Measurements from ENCODE around the gene SYT12. TPM values are rescaled to one million over a fixed set of nuclear protein-coding genes. Genes with fewer than 3 reads are reported as not detected.

SYT12 gene
- total RNA-seq, 1 experiment from 2014 or later: 1.9 TPM

- Histone ChIP-seq H2AK5ac (ENCODE audit: insufficient read length, low read length) (no peak overlapping the region), H3T11ph (ENCODE audit: low read length) (no peak overlapping the region), H3K79me1 (ENCODE audit: insufficient read depth, low read depth, low read length, poor library complexity, severe bottlenecking) (no peaks in the 10 kb centered on the region), H3K14ac (ENCODE audit: insufficient read depth, low read length) (no peak overlapping the region), H2AFZ (ENCODE audit: low read length) (no peak overlapping the region), H3K56ac (ENCODE audit: insufficient read length, low read depth, low read length) (no peak overlapping the region), H3K18ac (ENCODE audit: insufficient read length, low read depth, low read length) (no peak overlapping the region), H3K27ac (ENCODE audit: insufficient read length, low read depth, low read length) (no peak overlapping the region), H3K9me3 (ENCODE audit: control insufficient read depth, low read depth, low read length) (no peaks in the 10 kb centered on the region), H4K8ac (replicated peaks; ENCODE audit: insufficient read length, low read depth, low read length) (no peak overlapping the region), H2BK5ac (ENCODE audit: insufficient read length, low read length) (no peak overlapping the region), H3K79me2 (ENCODE audit: insufficient read depth, low read length) (no peaks in the 10 kb centered on the region), H4K20me1 (ENCODE audit: control insufficient read depth, insufficient read depth, insufficient read length) (no peaks in the 10 kb centered on the region), H2BK12ac (ENCODE audit: insufficient read length, low read depth, low read length) (no peak overlapping the region), H3K23ac (ENCODE audit: insufficient read length, low read depth, low read length) (no peak overlapping the region), H3K4me1 (ENCODE audit: insufficient read depth, low read length) (no peaks in the 10 kb centered on the region; the same call in 1 of the 2 replicates), H4K5ac (ENCODE audit: insufficient read length, low read depth, low read length) (no peak overlapping the region), H2BK15ac (ENCODE audit: low read depth, low read length) (no peak overlapping the region), H3K9ac (ENCODE audit: extremely low read depth, insufficient read length, low read length) (no peak overlapping the region), H4K91ac (ENCODE audit: insufficient read length, low read depth, low read length) (no peak overlapping the region), H3K4ac (ENCODE audit: low read depth, low read length) (no peak overlapping the region), H3K4me2 (ENCODE audit: insufficient read depth, insufficient read length, low read length) (no peak overlapping the region), H3K27me3 (ENCODE audit: insufficient read depth, low read length) (peaks cover 16% of the 10 kb centered on the region), H2BK20ac (ENCODE audit: low read depth, low read length, poor library complexity, severe bottlenecking) (no peak overlapping the region), H3K23me2 (ENCODE audit: insufficient read length, low read depth, low read length, poor library complexity, severe bottlenecking) (peaks cover 8% of the 10 kb centered on the region), H2BK120ac (ENCODE audit: low read depth, low read length, poor library complexity, severe bottlenecking) (no peak overlapping the region)
- Mint-ChIP-seq H3K27ac (no peak overlapping the region), H3K9me3 (0 out of 5 replicates have a peak, but pooled peaks cover 0 to 1% of the 10 kb centered on the region in 2 experiments), H3K4me3 (no peak overlapping the region), H3K4me1 (peaks cover 24 to 26% of the 10 kb centered on the region in 2 experiments), H3K36me3 (ENCODE audit: insufficient read depth in 1 of 3, low read depth in 3 of 3) (peaks cover 0 to 3% (median 0%) of the 10 kb centered on the region in 3 experiments; a peak in 3 of 7 replicates), H3K27me3 (ENCODE audit: low read depth) (peaks cover 34% of the 10 kb centered on the region)
- no peak for DNase-seq
- no CpG with 5 or more reads among the region's 12 CpGs for WGBS (ENCODE audit: extremely low coverage, insufficient read length, low lambda C conversion rate)
- TF ChIP-seq, protein P1, sequence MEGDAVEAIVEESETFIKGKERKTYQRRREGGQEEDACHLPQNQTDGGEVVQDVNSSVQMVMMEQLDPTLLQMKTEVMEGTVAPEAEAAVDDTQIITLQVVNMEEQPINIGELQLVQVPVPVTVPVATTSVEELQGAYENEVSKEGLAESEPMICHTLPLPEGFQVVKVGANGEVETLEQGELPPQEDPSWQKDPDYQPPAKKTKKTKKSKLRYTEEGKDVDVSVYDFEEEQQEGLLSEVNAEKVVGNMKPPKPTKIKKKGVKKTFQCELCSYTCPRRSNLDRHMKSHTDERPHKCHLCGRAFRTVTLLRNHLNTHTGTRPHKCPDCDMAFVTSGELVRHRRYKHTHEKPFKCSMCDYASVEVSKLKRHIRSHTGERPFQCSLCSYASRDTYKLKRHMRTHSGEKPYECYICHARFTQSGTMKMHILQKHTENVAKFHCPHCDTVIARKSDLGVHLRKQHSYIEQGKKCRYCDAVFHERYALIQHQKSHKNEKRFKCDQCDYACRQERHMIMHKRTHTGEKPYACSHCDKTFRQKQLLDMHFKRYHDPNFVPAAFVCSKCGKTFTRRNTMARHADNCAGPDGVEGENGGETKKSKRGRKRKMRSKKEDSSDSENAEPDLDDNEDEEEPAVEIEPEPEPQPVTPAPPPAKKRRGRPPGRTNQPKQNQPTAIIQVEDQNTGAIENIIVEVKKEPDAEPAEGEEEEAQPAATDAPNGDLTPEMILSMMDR (conservative IDR thresholded peaks at IDR 0.05): no peak
Measured at GRCh38 chr11:67027483-67027930, 4.6 kb downstream of the SYT12 start.
